Measurements from ENCODE around the gene TMEM97.
"Not testable (repeated sequence)": the region's sequence is repeated elsewhere in the genome, so short reads cannot be mapped to it uniquely, and the experiment has no call there.

The TMEM97 gene

DNA sequence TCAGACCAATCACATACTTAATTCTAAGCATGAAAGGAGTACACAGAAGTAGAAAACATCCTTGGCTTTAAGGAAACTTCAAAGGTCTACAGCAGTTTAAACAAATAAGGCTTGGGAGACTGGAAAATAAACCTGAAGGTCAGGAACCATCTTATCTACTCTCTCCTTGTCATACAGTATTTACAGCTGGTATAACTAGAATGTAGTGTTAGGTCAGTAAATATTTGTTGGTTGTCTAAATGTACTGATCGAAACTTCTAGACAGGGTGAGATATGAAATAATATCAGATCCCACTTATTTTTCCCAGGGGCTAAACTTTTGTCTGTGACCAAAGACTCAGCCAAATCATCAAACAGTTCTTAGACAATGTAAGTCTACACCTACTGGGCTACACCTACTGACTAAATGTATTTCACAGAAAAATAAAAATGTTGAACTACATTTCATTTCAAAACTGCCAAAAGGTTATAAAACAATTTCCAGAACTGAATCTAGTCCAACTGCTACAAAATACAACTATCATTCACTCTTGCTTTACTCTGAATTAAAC is 27.1 kb upstream of the TMEM97 start:
- TF ChIP-seq, protein P1, sequence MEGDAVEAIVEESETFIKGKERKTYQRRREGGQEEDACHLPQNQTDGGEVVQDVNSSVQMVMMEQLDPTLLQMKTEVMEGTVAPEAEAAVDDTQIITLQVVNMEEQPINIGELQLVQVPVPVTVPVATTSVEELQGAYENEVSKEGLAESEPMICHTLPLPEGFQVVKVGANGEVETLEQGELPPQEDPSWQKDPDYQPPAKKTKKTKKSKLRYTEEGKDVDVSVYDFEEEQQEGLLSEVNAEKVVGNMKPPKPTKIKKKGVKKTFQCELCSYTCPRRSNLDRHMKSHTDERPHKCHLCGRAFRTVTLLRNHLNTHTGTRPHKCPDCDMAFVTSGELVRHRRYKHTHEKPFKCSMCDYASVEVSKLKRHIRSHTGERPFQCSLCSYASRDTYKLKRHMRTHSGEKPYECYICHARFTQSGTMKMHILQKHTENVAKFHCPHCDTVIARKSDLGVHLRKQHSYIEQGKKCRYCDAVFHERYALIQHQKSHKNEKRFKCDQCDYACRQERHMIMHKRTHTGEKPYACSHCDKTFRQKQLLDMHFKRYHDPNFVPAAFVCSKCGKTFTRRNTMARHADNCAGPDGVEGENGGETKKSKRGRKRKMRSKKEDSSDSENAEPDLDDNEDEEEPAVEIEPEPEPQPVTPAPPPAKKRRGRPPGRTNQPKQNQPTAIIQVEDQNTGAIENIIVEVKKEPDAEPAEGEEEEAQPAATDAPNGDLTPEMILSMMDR (IDR thresholded peaks at IDR 0.05; ENCODE audit: low read length) = no peak
- TF ChIP-seq EZH2 (IDR thresholded peaks at IDR 0.05; ENCODE audit: borderline replicate concordance, low read length) = no peak

DNA sequence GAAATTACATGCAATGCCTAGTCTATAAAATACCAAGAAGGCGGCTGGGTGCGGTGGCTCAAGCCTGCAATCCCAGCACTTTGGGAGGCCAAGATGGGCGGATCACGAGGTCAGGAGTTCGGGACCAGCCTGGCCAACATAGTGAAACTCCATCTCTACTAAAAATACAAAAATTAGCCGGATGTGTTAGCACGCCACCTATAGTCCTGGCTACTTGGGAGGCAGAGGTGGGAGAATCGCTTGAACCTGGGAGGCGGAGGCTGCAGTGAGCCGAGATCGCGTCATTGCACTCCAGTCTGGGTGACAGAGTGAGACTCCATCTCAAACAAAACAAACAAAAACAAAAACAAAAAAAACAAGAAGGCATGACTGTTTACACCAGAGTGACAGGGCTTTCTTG is 26.1 kb upstream of the TMEM97 start:
- H4K20me1 ChIP-seq (ENCODE audit: insufficient read depth, low read length); H3K27me3 ChIP-seq (ENCODE audit: insufficient read depth, low read length); H3K9me2 ChIP-seq (ENCODE audit: low read depth, low read length); H3K9me3 ChIP-seq (ENCODE audit: low read length); H3K4me2 ChIP-seq (ENCODE audit: low read length); H3K36me3 ChIP-seq (ENCODE audit: insufficient read depth, low read length); H3K79me2 ChIP-seq (ENCODE audit: insufficient read depth, low read length); H2AFZ ChIP-seq (ENCODE audit: low read length); H3F3A ChIP-seq (ENCODE audit: insufficient read depth, low read length); H3K27ac ChIP-seq (ENCODE audit: low read depth, low read length, poor library complexity, severe bottlenecking); H3K4me3 ChIP-seq (ENCODE audit: low read depth, low read length, poor library complexity, severe bottlenecking); H3K4me1 ChIP-seq (ENCODE audit: insufficient read depth, low read length, severe bottlenecking); H3K9ac ChIP-seq (ENCODE audit: low read length): not testable (repeated sequence)

More for the DNA sequence above, 27.1 kb upstream of the TMEM97 start:
- Histone ChIP-seq H3K4me1 (ENCODE audit: insufficient read depth, low read length, severe bottlenecking) (no peaks in the 10 kb centered on the region), H3K9me2 (ENCODE audit: low read depth, low read length) (no peaks in the 10 kb centered on the region), H3K27me3 (ENCODE audit: insufficient read depth, low read length) (no peaks in the 10 kb centered on the region), H4K20me1 (ENCODE audit: insufficient read depth, low read length) (no peaks in the 10 kb centered on the region), H3K4me3 (ENCODE audit: low read depth, low read length, poor library complexity, severe bottlenecking) (no peak overlapping the region), H3K4me2 (ENCODE audit: low read length) (no peak overlapping the region), H3K9ac (ENCODE audit: low read length) (no peak overlapping the region), H3K36me3 (ENCODE audit: insufficient read depth, low read length) (no peaks in the 10 kb centered on the region), H2AFZ (ENCODE audit: low read length) (no peak overlapping the region), H3K79me2 (ENCODE audit: insufficient read depth, low read length) (no peaks in the 10 kb centered on the region), H3F3A (ENCODE audit: insufficient read depth, low read length) (no peaks in the 10 kb centered on the region), H3K27ac (ENCODE audit: low read depth, low read length, poor library complexity, severe bottlenecking) (no peak overlapping the region), H3K9me3 (ENCODE audit: low read length) (no peaks in the 10 kb centered on the region)

DNA sequence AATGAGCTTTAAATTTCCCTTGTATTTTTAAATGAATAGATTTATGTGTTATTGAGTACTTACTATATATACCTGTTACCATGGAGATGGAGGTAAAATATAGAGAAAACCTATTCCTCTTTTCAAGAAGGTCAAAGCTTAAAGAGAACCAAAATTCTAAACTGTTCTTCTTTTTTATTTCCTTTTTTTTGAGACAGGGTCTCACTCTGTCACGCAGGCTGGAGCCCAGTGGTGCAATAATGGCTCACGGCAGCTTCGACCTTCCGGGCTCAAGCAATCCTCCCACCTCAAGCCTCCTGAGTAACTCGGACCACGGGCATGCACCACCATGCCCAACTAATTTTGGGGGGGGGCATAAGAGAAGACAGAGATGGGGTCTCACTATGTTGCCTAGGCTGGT is 25.0 kb upstream of the TMEM97 start:
- no peak overlapping the region for H3K27ac ChIP-seq (ENCODE audit: low read depth, low read length, poor library complexity, severe bottlenecking)
- H2AFZ ChIP-seq (ENCODE audit: low read length) = no peak overlapping the region
- H3K9ac ChIP-seq (ENCODE audit: low read length) = no peak overlapping the region
- no peak overlapping the region for H3K4me2 ChIP-seq (ENCODE audit: low read length)
- H4K20me1 ChIP-seq (ENCODE audit: insufficient read depth, low read length) = no peaks in the 10 kb centered on the region
- H3K9me3 ChIP-seq (ENCODE audit: low read length) = no peaks in the 10 kb centered on the region
- TF ChIP-seq, protein P1 (IDR thresholded peaks at IDR 0.05; ENCODE audit: low read length) = no peak
- TF ChIP-seq EZH2 (IDR thresholded peaks at IDR 0.05; ENCODE audit: borderline replicate concordance, low read length) = no peak
- no peaks in the 10 kb centered on the region for H3K4me1 ChIP-seq (ENCODE audit: insufficient read depth, low read length, severe bottlenecking)
- no peaks in the 10 kb centered on the region for H3K27me3 ChIP-seq (ENCODE audit: insufficient read depth, low read length)
- no peaks in the 10 kb centered on the region for H3K36me3 ChIP-seq (ENCODE audit: insufficient read depth, low read length)
- H3K79me2 ChIP-seq (ENCODE audit: insufficient read depth, low read length) = no peaks in the 10 kb centered on the region
- no peaks in the 10 kb centered on the region for H3F3A ChIP-seq (ENCODE audit: insufficient read depth, low read length)
- H3K4me3 ChIP-seq (ENCODE audit: low read depth, low read length, poor library complexity, severe bottlenecking) = no peak overlapping the region
- H3K9me2 ChIP-seq (ENCODE audit: low read depth, low read length) = no peaks in the 10 kb centered on the region

Measured in OCI-LY1 (cell line).